Calu3 (cell line): Measurements from ENCODE around the gene PNPLA7. TPM values are rescaled to one million over a fixed set of nuclear protein-coding genes. Genes with fewer than 3 reads are reported as not detected.

ENCODE experiments used
- BruUV-seq: library from RNA; stranded (reverse); fragments of 400-500 nt; replicated peaks from 2 replicates; lab custom pipeline; 2021; lab: Mats Ljungman, UMichigan
- CTCF ChIA-PET: fragments of 300-600 bp; sonication (Branson Sonifier 250); formaldehyde crosslinking; loops from one replicate; lab custom pipeline; 2022; ENCODE audit warnings: antibody characterized with exemption; lab: Charles Lee
- DNase-seq: peaks from one replicate; pipeline ENCODE4 v3.0.0; 2022
- H3K27ac Mint-ChIP-seq: one replicate; pipeline ENCODE4 v1.8.0; 2022; ENCODE audit warnings: mixed read lengths; ENCODE audit not compliant: unreplicated experiment
- H3K27me3 Mint-ChIP-seq: one replicate; pipeline ENCODE4 v1.8.0; 2022; ENCODE audit warnings: mixed read lengths; ENCODE audit not compliant: unreplicated experiment
- H3K36me3 Mint-ChIP-seq: one replicate; pipeline ENCODE4 v1.8.0; 2022; ENCODE audit warnings: mild to moderate bottlenecking, moderate library complexity, mixed read lengths; ENCODE audit not compliant: insufficient read depth, unreplicated experiment
- H3K4me1 Mint-ChIP-seq: one replicate; pipeline ENCODE4 v1.8.0; 2022; ENCODE audit warnings: mild to moderate bottlenecking, low read depth, mixed read lengths; ENCODE audit not compliant: unreplicated experiment
- H3K4me3 Mint-ChIP-seq: one replicate; pipeline ENCODE4 v1.8.0; 2022; ENCODE audit warnings: mild to moderate bottlenecking, low read depth, moderate library complexity, mixed read lengths; ENCODE audit not compliant: unreplicated experiment
- H3K9me3 Mint-ChIP-seq: one replicate; pipeline ENCODE4 v1.8.0; 2022; ENCODE audit warnings: low read depth, mixed read lengths; ENCODE audit not compliant: unreplicated experiment
- intact Hi-C: fragments of 100-400 bp; cut with micrococcal nuclease; formaldehyde crosslinking; loops from one replicate; pipeline ENCODE4 v1.10.0; 2022; ENCODE audit not compliant: unreplicated experiment
- total RNA-seq: library from RNA; stranded (reverse); gene quantifications from 2 replicates; pipeline ENCODE4 v1.2.3, GENCODE V29; 2022
- TF ChIP-seq, protein P1 (sequence below): fragments of 200-600 bp; IDR thresholded peaks from one replicate; pipeline ENCODE4 v1.8.0; 2022; ENCODE audit warnings: antibody characterized with exemption; ENCODE audit not compliant: unreplicated experiment

PNPLA7 gene
- total RNA-seq, 1 experiment from 2014 or later = 1.8 TPM

DNA sequence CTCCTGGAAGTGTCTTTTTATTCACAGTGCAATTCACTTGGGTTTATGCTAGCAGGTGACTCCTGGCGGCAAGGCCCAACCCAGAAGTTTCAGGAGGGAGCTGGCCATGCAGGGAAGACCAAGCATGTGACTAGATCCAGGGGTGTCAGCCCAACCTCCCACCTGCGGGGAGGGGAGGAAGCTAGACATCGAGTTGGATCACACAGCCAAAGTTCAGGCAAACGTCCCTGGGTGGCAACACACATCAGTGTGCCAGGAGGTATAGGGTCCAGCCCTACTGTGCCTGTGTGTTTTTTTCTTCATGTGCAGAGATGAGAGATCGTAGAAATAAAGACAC is 25.3 kb downstream of the PNPLA7 start:
- H3K4me3 Mint-ChIP-seq = peak overlapping the region; percentile 31
- H3K27me3 Mint-ChIP-seq = no peaks in the 10 kb centered on the region
- intact Hi-C loops = no loop called here
- no peak overlapping the region for H3K27ac Mint-ChIP-seq
- no peaks in the 10 kb centered on the region for H3K9me3 Mint-ChIP-seq
- TF ChIP-seq, protein P1, sequence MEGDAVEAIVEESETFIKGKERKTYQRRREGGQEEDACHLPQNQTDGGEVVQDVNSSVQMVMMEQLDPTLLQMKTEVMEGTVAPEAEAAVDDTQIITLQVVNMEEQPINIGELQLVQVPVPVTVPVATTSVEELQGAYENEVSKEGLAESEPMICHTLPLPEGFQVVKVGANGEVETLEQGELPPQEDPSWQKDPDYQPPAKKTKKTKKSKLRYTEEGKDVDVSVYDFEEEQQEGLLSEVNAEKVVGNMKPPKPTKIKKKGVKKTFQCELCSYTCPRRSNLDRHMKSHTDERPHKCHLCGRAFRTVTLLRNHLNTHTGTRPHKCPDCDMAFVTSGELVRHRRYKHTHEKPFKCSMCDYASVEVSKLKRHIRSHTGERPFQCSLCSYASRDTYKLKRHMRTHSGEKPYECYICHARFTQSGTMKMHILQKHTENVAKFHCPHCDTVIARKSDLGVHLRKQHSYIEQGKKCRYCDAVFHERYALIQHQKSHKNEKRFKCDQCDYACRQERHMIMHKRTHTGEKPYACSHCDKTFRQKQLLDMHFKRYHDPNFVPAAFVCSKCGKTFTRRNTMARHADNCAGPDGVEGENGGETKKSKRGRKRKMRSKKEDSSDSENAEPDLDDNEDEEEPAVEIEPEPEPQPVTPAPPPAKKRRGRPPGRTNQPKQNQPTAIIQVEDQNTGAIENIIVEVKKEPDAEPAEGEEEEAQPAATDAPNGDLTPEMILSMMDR = no peak
- no peak for DNase-seq
- BruUV-seq = no TSS peak
- CTCF ChIA-PET = no interaction called here
- peaks cover 10% of the 10 kb centered on the region for H3K4me1 Mint-ChIP-seq
- peaks cover 9% of the 10 kb centered on the region for H3K36me3 Mint-ChIP-seq

GRCh38 chr9:137524161-137524980 is 25.8 kb downstream of the PNPLA7 start:
- CTCF ChIA-PET = interaction anchor here (0.7 kb wide), 1 partner anchor 223 kb away, joined by 3 read pairs; the partner anchor contains the start of gene NRARP
- intact Hi-C loops = no loop called here
- Mint-ChIP-seq H3K9me3 (no peaks in the 10 kb centered on the region), H3K27ac (no peak overlapping the region), H3K36me3 (peaks cover 9% of the 10 kb centered on the region), H3K4me3 (peak overlapping the region; percentile 31), H3K4me1 (peaks cover 10% of the 10 kb centered on the region), H3K27me3 (no peaks in the 10 kb centered on the region)
- DNase-seq = no peak
- TF ChIP-seq, protein P1 = no peak
- no TSS peak for BruUV-seq

GRCh38 chr9:137522746-137523455 is 27.3 kb downstream of the PNPLA7 start:
- H3K4me1 Mint-ChIP-seq = peaks cover 10% of the 10 kb centered on the region
- BruUV-seq = no TSS peak
- CTCF ChIA-PET = interaction anchor here (1.6 kb wide), 1 partner anchor 12 kb away, joined by 4 read pairs; no protein-coding TSS in a partner anchor
- no peak for DNase-seq
- peaks cover 9% of the 10 kb centered on the region for H3K36me3 Mint-ChIP-seq
- H3K9me3 Mint-ChIP-seq = no peaks in the 10 kb centered on the region
- intact Hi-C loops = no loop called here
- no peak overlapping the region for H3K27ac Mint-ChIP-seq
- TF ChIP-seq, protein P1 = no peak
- H3K4me3 Mint-ChIP-seq = no peak overlapping the region
- H3K27me3 Mint-ChIP-seq = no peaks in the 10 kb centered on the region

DNA sequence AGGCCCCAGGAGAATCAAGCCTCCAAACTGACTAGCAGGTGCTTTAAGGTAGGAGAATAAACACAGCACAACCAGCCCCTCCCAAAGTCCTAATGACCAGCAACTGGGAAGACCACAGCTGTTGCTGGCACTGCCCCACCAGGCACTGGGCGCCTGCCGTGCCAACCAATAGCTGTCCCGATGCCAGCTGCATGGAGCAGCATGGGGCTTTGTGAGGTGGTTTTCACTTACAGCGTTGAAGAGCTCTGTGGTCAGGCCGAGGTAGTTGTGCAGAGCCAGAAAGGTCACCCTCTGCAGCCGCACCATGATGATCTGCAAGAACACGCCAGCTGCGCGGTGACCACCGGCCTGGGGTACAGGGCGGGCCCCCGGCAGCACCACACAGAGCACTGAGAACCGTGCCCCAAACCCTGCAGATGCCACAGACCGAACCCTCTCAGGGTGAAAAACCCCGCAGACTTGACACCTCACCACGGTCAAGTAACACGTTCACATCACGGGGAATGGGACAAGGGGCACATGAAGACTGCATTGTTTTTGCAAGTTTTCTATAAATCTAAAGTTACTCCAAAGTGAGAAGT is 28.7 kb downstream of the PNPLA7 start:
- Mint-ChIP-seq H3K27ac (no peak overlapping the region), H3K27me3 (no peaks in the 10 kb centered on the region), H3K36me3 (peaks cover 9% of the 10 kb centered on the region), H3K9me3 (no peaks in the 10 kb centered on the region), H3K4me3 (no peak overlapping the region), H3K4me1 (peaks cover 10% of the 10 kb centered on the region)
- TF ChIP-seq, protein P1 = no peak
- BruUV-seq = no TSS peak
- CTCF ChIA-PET = no interaction called here
- no peak for DNase-seq
- intact Hi-C loops = no loop called here
